Activated CD4-positive, alpha-beta memory T cell treated with anti-CD3 and anti-CD28 coated beads for 36 hours (primary cell): ENCODE results near the gene BLZF1. TPM values are rescaled to one million over a fixed set of nuclear protein-coding genes. Genes with fewer than 3 reads are reported as not detected.
"Not testable (repeated sequence)": the region's sequence is repeated elsewhere in the genome, so short reads cannot be mapped to it uniquely, and the experiment has no call there.

ENCODE experiments used
- CTCF ChIA-PET: fragments of 350-600 bp; sonication (Branson Sonifier 250); formaldehyde crosslinking; loops from one replicate; lab custom pipeline; 2021; ENCODE audit warnings: antibody characterized with exemption, inconsistent platforms; lab: Charles Lee
- POLR2A ChIA-PET: fragments of 350-600 bp; sonication (Branson Sonifier 250); formaldehyde crosslinking; loops from one replicate; lab custom pipeline; 2021; ENCODE audit warnings: antibody characterized with exemption; lab: Charles Lee
- DNase-seq: peaks from one replicate; pipeline ENCODE4 v3.0.0-alpha.2; 2020
- H3K27ac Mint-ChIP-seq: one replicate; pipeline ENCODE4 v1.8.0; 2021; ENCODE audit warnings: mixed read lengths
- H3K27me3 Mint-ChIP-seq: one replicate; pipeline ENCODE4 v1.8.0; 2021; ENCODE audit warnings: mixed read lengths
- H3K36me3 Mint-ChIP-seq: one replicate; pipeline ENCODE4 v1.8.0; 2021; ENCODE audit warnings: mixed read lengths
- H3K4me1 Mint-ChIP-seq: one replicate; pipeline ENCODE4 v1.8.0; 2021; ENCODE audit warnings: low read depth, mixed read lengths
- H3K4me3 Mint-ChIP-seq: one replicate; pipeline ENCODE4 v1.8.0; 2021; ENCODE audit warnings: mild to moderate bottlenecking, mixed read lengths
- H3K9me3 Mint-ChIP-seq: one replicate; pipeline ENCODE4 v1.8.0; 2021; ENCODE audit warnings: mixed read lengths
- intact Hi-C: fragments of 100-400 bp; cut with micrococcal nuclease; formaldehyde crosslinking; loops from one replicate; pipeline ENCODE4 v1.15.1; 2023
- total RNA-seq, 2 experiments: library from RNA; stranded (reverse); gene quantifications; one replicate each; pipeline ENCODE4 v1.2.3, GENCODE V29; 2021

The BLZF1 gene
- total RNA-seq, 2 experiments from 2014 or later, result 10.1 to 10.2 TPM

GRCh38 chr1:169336947-169337715, 30.9 kb upstream of the BLZF1 start:
- intact Hi-C loops, H3K27ac Mint-ChIP-seq, H3K4me1 Mint-ChIP-seq, H3K27me3 Mint-ChIP-seq, DNase-seq, H3K4me3 Mint-ChIP-seq, POLR2A ChIA-PET: not testable (repeated sequence)
- Mint-ChIP-seq H3K36me3 (peaks cover 18% of the 10 kb centered on the region), H3K9me3 (peaks cover 15% of the 10 kb centered on the region)
- CTCF ChIA-PET, result interaction anchor here (2.4 kb wide), 1 partner anchor 11 kb away, joined by 14 read pairs; no protein-coding TSS in a partner anchor

- Mint-ChIP-seq H3K4me1 (peaks cover 10% of the 10 kb centered on the region), H3K4me3 (no peak overlapping the region), H3K27me3 (no peaks in the 10 kb centered on the region), H3K27ac (no peak overlapping the region), H3K36me3 (peaks cover 17% of the 10 kb centered on the region), H3K9me3 (peaks cover 15% of the 10 kb centered on the region)
- CTCF ChIA-PET, result interaction anchor here (2.4 kb wide), 1 partner anchor 10 kb away, joined by 14 read pairs; no protein-coding TSS in a partner anchor
- intact Hi-C loops, result no loop called here
- no peak for DNase-seq
- POLR2A ChIA-PET, result no interaction called here
Measured at GRCh38 chr1:169338617-169339016, 29.4 kb upstream of the BLZF1 start.

DNA sequence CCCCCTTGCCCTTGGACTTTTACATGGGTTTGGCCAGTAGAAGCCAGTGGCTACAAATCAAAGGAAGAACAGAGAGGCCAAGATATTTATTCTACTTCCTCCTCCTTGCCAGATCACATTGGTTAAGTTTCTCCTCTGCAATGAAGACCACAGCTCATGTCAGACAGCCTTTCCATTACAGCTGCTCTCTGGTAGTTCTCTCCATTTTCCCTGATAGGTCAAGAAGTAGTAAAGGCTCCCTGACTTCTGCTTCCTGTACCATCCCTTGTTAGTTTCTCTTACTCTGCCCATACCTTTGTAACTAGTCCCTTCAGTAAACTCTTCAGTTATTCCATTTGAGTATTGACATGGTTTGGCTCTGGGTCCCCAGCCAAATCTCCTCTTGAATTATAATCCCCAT, 28.2 kb upstream of the BLZF1 start:
- no peak for DNase-seq
- H3K27me3 Mint-ChIP-seq, result no peaks in the 10 kb centered on the region

DNA sequence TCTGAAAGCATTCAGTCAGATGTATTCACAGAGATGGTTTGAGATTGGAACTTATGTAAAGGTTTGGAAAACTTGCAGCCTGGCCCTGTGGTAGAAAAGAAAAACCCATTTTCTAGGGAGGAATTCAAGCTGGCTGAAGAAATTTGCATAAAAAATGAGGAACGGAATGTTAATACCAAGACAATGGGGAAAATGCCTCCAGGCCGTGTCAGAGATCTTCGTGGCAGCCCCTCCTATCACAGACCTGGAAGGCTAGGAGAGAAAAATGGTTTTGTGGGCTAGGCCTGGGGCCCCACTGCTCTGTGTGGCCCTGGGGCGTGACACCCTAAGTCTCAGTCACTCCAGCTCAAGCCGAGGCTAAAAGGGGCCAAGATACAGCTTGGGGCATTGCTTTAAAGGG, 27.1 kb upstream of the BLZF1 start:
- no peak for DNase-seq
- ChIA-PET POLR2A (no interaction called here), CTCF (interaction anchor here (1.1 kb wide), 1 partner anchor 737 kb away, joined by 8 read pairs; no protein-coding TSS in a partner anchor)
- Mint-ChIP-seq H3K36me3 (peaks cover 8% of the 10 kb centered on the region), H3K4me3 (no peak overlapping the region), H3K27ac (no peak overlapping the region), H3K27me3 (no peaks in the 10 kb centered on the region), H3K4me1 (peaks cover 10% of the 10 kb centered on the region), H3K9me3 (peaks cover 6% of the 10 kb centered on the region)
- intact Hi-C loops, result no loop called here

More for the DNA sequence above, 28.2 kb upstream of the BLZF1 start:
- Mint-ChIP-seq H3K27ac (no peak overlapping the region), H3K9me3 (peaks cover 9% of the 10 kb centered on the region), H3K4me3 (no peak overlapping the region), H3K4me1 (peaks cover 10% of the 10 kb centered on the region), H3K36me3 (peaks cover 12% of the 10 kb centered on the region)
- intact Hi-C loops, result no loop called here
- ChIA-PET CTCF (interaction anchor here (0.6 to 2.4 kb wide), 2 partner anchors 8 to 136 kb away, joined by 3 to 14 read pairs; no protein-coding TSS in a partner anchor), POLR2A (no interaction called here)

DNA sequence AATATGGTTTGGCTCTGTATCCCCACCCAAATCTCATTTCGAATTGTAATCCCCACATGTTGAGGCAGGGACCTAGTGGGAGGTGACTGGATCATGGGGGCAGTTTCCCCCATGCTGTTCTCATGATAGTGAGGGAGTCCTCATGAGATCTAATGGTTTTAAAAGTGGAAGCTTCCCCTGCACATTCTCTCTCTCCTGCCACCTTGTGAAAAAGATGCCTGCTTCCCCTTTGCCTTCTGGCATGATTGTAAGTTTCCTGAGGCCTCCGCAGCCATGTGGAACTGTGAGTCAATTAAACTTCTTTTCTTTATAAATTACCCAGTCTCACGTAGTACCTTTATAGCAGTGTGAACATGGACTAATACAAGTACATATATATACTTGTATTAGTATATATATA, 25.9 kb upstream of the BLZF1 start:
- DNase-seq, H3K4me1 Mint-ChIP-seq, H3K9me3 Mint-ChIP-seq, H3K36me3 Mint-ChIP-seq, H3K4me3 Mint-ChIP-seq, H3K27me3 Mint-ChIP-seq, POLR2A ChIA-PET, intact Hi-C loops, H3K27ac Mint-ChIP-seq: not testable (repeated sequence)
- CTCF ChIA-PET, result interaction anchor here (1.1 kb wide), 1 partner anchor 739 kb away, joined by 8 read pairs; no protein-coding TSS in a partner anchor

- Mint-ChIP-seq H3K4me1 (no peaks in the 10 kb centered on the region), H3K27me3 (no peaks in the 10 kb centered on the region), H3K9me3 (no peaks in the 10 kb centered on the region), H3K36me3 (peaks cover 2% of the 10 kb centered on the region), H3K4me3 (no peak overlapping the region), H3K27ac (no peak overlapping the region)
- intact Hi-C loops, result loop anchor here (5.0 kb wide), 2 partner anchors 903 to 1003 kb away; no protein-coding TSS in a partner anchor
- POLR2A ChIA-PET, result no interaction called here
- DNase-seq, result no peak
- CTCF ChIA-PET, result interaction anchor here (0.5 to 0.9 kb wide), 3 partner anchors 504 to 742 kb away, joined by 3 to 4 read pairs (median 4); no protein-coding TSS in a partner anchor
Measured at GRCh38 chr1:169345511-169345910, 22.5 kb upstream of the BLZF1 start.

- Mint-ChIP-seq H3K27me3 (no peaks in the 10 kb centered on the region), H3K27ac (no peak overlapping the region), H3K9me3 (no peaks in the 10 kb centered on the region), H3K4me1 (peaks cover under 1% of the 10 kb centered on the region), H3K36me3 (no peaks in the 10 kb centered on the region), H3K4me3 (no peak overlapping the region)
- intact Hi-C loops, result loop anchor here (5.0 kb wide), 2 partner anchors 904 to 1004 kb away; no protein-coding TSS in a partner anchor
- DNase-seq, result no peak
- CTCF ChIA-PET, result interaction anchor here (0.5 to 5.8 kb wide), 5 partner anchors 505 to 743 kb away, joined by 3 to 132 read pairs (median 4); no protein-coding TSS in a partner anchor
- POLR2A ChIA-PET, result no interaction called here
Measured at GRCh38 chr1:169346036-169346589, 21.9 kb upstream of the BLZF1 start.

DNA sequence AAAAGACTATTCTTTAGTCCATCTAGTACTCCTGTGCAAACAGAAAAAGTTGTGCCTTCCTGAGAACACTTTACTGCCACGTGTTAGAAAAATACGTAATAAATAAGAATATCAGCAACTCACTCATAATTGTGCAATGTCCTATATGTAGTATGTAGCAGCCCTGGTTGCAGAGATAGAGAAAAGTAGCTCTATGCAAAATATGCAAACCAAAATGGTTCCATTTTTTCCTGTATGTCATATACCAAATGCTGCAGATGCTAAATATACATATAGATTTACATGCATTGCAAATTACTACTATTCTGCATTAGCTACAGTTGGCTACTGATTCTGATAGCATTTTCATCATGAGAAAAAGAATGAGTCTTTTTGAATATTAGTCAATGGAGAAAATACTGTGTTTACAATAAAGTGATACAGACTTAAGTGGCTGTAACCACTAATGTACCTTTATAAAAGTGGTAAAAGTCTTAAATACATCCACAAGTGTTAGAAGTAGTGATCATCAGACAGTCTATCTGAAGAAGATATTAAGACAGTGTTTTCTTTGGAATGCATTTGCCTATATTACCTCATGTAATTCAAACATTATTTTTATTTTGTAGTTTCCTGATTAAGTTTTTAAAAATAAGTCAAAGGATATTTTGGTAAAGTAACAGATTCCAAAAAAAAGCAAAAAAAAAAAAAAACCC, 20.2 kb upstream of the BLZF1 start:
- H3K4me3 Mint-ChIP-seq, result no peak overlapping the region
- H3K36me3 Mint-ChIP-seq, result no peaks in the 10 kb centered on the region
- no peak for DNase-seq
- no peaks in the 10 kb centered on the region for H3K27me3 Mint-ChIP-seq
- H3K9me3 Mint-ChIP-seq, result no peaks in the 10 kb centered on the region
- H3K4me1 Mint-ChIP-seq, result peaks cover 6% of the 10 kb centered on the region
- no peak overlapping the region for H3K27ac Mint-ChIP-seq
- ChIA-PET POLR2A (interaction anchor here (0.6 kb wide), 1 partner anchor 747 kb away, joined by 4 read pairs; no protein-coding TSS in a partner anchor), CTCF (interaction anchor here (0.6 to 5.8 kb wide), 33 partner anchors 9 to 1006 kb away, joined by 3 to 132 read pairs (median 4); partner anchors contain the start of genes ATP1B1, BLZF1 and NME7)
- intact Hi-C loops, result loop anchor here (1.0 to 5.0 kb wide), 3 partner anchors 745 to 1006 kb away; no protein-coding TSS in a partner anchor

DNA sequence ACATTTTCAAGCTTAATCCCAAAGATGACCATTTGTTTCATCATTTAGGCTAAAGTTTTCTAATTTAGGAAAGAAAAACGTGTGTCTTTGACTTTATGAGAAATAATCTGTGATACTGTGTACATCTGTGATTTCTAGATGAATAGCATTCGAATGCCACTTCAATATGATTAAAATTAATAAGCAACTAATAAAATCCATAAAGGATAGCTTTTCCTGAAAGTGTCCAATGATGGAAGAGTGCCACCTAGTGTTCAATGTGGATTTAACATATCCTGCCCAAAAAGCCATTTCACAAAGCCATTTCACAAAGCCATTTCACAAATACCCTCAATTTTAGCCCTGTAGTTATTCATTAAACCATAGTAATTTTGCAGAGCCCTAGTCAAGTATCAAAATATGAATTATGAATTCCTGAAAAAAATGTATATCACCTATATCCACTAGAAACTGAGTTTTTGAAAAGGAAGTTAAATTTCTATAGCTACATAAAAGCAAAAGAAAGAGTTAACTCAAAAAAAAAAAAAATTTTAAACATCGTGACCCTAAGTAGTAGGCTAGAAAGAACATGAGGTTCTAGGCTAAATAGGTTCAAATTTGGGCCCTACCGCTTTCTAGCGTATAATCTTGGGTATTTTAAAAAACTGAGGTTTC, 19.5 kb upstream of the BLZF1 start:
- Mint-ChIP-seq H3K4me1 (peaks cover 6% of the 10 kb centered on the region), H3K4me3 (no peak overlapping the region), H3K9me3 (no peaks in the 10 kb centered on the region), H3K27ac (no peak overlapping the region), H3K36me3 (no peaks in the 10 kb centered on the region), H3K27me3 (no peaks in the 10 kb centered on the region)
- ChIA-PET CTCF (interaction anchor here (0.6 to 5.8 kb wide), 36 partner anchors 10 to 1008 kb away, joined by 3 to 132 read pairs (median 4); partner anchors contain the start of genes ATP1B1, BLZF1 and NME7), POLR2A (interaction anchor here (0.6 kb wide), 1 partner anchor 748 kb away, joined by 4 read pairs; no protein-coding TSS in a partner anchor)
- no peak for DNase-seq
- intact Hi-C loops, result loop anchor here (1.0 to 5.0 kb wide), 3 partner anchors 745 to 1006 kb away; no protein-coding TSS in a partner anchor

- ChIA-PET CTCF (interaction anchor here (0.7 to 1.5 kb wide), 3 partner anchors 12 to 757 kb away, joined by 3 to 11 read pairs (median 6); no protein-coding TSS in a partner anchor), POLR2A (no interaction called here)
- Mint-ChIP-seq H3K4me3 (no peak overlapping the region), H3K27me3 (no peaks in the 10 kb centered on the region), H3K27ac (no peak overlapping the region), H3K9me3 (no peaks in the 10 kb centered on the region), H3K36me3 (peaks cover 4% of the 10 kb centered on the region), H3K4me1 (peaks cover 26% of the 10 kb centered on the region)
- DNase-seq, result no peak
- intact Hi-C loops, result loop anchor here (10.0 kb wide), 1 partner anchor 226 kb away; no protein-coding TSS in a partner anchor
Measured at GRCh38 chr1:169360415-169360814, 7.6 kb upstream of the BLZF1 start.

DNA sequence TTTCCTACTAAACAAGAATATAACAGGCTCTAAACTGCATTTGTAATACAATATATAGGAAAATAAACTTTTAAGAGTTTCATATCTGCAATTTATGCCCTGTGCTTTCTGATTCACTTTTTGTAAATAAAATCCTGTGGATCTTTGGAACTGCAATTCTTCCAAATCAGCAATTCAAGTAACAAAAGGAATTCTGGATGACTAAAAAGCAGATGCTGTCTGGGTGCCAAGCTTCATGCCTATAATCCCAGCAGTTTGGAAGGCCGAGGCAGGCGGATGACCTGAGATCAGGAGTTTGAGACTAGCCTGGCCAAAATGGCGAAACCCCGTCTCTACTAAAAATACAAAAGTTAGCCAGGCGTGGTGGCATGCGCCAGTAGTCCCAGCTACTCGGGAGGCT, 6.7 kb upstream of the BLZF1 start:
- peaks cover 26% of the 10 kb centered on the region for H3K4me1 Mint-ChIP-seq
- POLR2A ChIA-PET, result no interaction called here
- H3K27me3 Mint-ChIP-seq, result no peaks in the 10 kb centered on the region
- intact Hi-C loops, result loop anchor here (10.0 kb wide), 1 partner anchor 226 kb away; no protein-coding TSS in a partner anchor
- no peaks in the 10 kb centered on the region for H3K9me3 Mint-ChIP-seq
- DNase-seq, result no peak
- peaks cover 4% of the 10 kb centered on the region for H3K36me3 Mint-ChIP-seq
- no peak overlapping the region for H3K4me3 Mint-ChIP-seq
- H3K27ac Mint-ChIP-seq, result no peak overlapping the region
- CTCF ChIA-PET, result interaction anchor here (1.5 kb wide), 1 partner anchor 758 kb away, joined by 6 read pairs; no protein-coding TSS in a partner anchor
